ENCODE results near the gene FAM98B. TPM values are rescaled to one million over a fixed set of nuclear protein-coding genes. Genes with fewer than 3 reads are reported as not detected.
A peak's percentile ranks its signal among the peaks of the same experiment; 100 is the strongest.

The FAM98B gene
- total RNA-seq, 2 experiments from 2014 or later: 20.1 to 20.4 TPM

DNA sequence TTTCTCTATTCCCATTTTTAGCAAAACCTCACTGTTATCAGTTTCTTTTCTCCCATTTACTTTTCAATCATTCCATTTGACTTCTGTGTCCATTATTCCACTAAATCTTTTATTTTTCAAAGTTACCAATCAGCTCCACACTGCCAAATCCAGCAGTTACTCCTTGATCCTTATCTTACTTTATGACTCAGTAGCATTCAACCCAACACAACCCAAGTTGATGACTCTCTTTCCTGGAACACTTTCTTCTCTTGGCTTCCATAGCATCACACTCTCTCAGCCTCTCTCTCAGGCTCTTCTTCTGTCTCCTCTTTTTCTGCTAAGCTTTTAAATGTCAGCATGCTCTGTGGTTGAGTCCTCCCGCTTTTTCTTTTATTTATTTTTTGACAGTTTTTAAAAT lies 74.4 kb downstream of the FAM98B start:
- H3K9me3 Mint-ChIP-seq: no peaks in the 10 kb centered on the region
- intact Hi-C loops (cut with DNase I, micrococcal nuclease): loop anchor here in 1 of 2 experiments (5.0 kb wide), 1 partner anchor 34 kb away; the partner anchor contains the start of gene RASGRP1
- TF ChIP-seq, protein P1, sequence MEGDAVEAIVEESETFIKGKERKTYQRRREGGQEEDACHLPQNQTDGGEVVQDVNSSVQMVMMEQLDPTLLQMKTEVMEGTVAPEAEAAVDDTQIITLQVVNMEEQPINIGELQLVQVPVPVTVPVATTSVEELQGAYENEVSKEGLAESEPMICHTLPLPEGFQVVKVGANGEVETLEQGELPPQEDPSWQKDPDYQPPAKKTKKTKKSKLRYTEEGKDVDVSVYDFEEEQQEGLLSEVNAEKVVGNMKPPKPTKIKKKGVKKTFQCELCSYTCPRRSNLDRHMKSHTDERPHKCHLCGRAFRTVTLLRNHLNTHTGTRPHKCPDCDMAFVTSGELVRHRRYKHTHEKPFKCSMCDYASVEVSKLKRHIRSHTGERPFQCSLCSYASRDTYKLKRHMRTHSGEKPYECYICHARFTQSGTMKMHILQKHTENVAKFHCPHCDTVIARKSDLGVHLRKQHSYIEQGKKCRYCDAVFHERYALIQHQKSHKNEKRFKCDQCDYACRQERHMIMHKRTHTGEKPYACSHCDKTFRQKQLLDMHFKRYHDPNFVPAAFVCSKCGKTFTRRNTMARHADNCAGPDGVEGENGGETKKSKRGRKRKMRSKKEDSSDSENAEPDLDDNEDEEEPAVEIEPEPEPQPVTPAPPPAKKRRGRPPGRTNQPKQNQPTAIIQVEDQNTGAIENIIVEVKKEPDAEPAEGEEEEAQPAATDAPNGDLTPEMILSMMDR (IDR thresholded peaks at IDR 0.05): no peak
- Histone ChIP-seq H3K4me1 (ENCODE audit: insufficient read depth, low read length) (peaks cover 33% of the 10 kb centered on the region), H3K4me3 (ENCODE audit: low read length) (no peak overlapping the region), H3K9me3 (ENCODE audit: control insufficient read depth in 1 of 2, insufficient read depth in 1 of 2, low read length in 2 of 2) (no peaks in the 10 kb centered on the region), H3K27me3 (ENCODE audit: control insufficient read depth in 1 of 2, insufficient read depth in 2 of 2, low read length in 2 of 2) (no peaks in the 10 kb centered on the region), H3K27ac (ENCODE audit: low read depth in 1 of 2, low read length in 2 of 2) (no peak overlapping the region), H3K36me3 (ENCODE audit: insufficient read depth, low read length) (peaks cover 88% of the 10 kb centered on the region)
- no peak overlapping the region for H3K4me3 Mint-ChIP-seq
- no peak for DNase-seq
- H3K36me3 Mint-ChIP-seq (ENCODE audit: low read depth): peaks cover 96% of the 10 kb centered on the region
- H3K27ac Mint-ChIP-seq: peak overlapping the region; percentile 80
- no peaks in the 10 kb centered on the region for H3K27me3 Mint-ChIP-seq
- ChIA-PET POLR2A (no interaction called here), CTCF (no interaction called here)
- ATAC-seq (ENCODE audit: poor library complexity): no peak
- H3K4me1 Mint-ChIP-seq (ENCODE audit: low read depth): peaks cover 95% of the 10 kb centered on the region

DNA sequence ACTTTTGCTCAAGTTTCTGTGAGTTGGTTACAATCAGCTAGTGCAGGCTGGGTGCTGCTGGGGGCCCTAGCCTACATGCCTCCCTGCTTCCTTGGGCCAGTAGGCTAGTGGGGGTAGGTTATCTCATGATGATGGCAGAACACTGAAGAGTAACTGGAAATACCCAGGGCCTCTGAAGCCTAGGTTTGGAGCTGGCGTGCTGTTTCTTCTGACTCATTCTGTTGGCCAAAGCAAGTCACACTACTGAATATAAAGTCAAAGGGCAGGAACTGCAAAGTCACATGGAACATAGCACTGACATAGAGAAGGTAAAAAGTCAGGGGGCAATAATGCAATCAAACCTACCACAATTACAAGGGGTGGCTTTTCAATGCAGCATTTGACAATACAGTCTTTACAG lies 76.2 kb downstream of the FAM98B start:
- Mint-ChIP-seq H3K36me3 (ENCODE audit: low read depth) (peaks cover 100% of the 10 kb centered on the region), H3K4me3 (no peak overlapping the region), H3K9me3 (no peaks in the 10 kb centered on the region), H3K4me1 (ENCODE audit: low read depth) (peaks cover 99% of the 10 kb centered on the region), H3K27me3 (no peaks in the 10 kb centered on the region), H3K27ac (peak overlapping the region; percentile 80)
- peaks cover 48% of the 10 kb centered on the region for H3K4me1 ChIP-seq (ENCODE audit: insufficient read depth, low read length)
- no peak overlapping the region for H3K4me3 ChIP-seq (ENCODE audit: low read length)
- H3K27ac ChIP-seq (ENCODE audit: low read depth in 1 of 2, low read length in 2 of 2): peak overlapping the region in 1 of 2 donors; percentile 6
- peaks cover 89% of the 10 kb centered on the region for H3K36me3 ChIP-seq (ENCODE audit: insufficient read depth, low read length)
- no peaks in the 10 kb centered on the region for H3K27me3 ChIP-seq (ENCODE audit: control insufficient read depth in 1 of 2, insufficient read depth in 2 of 2, low read length in 2 of 2)
- CTCF ChIA-PET: interaction anchor here (1.0 to 3.1 kb wide), 4 partner anchors 9 to 161 kb away, joined by 3 to 7 read pairs (median 4); partner anchors contain the start of gene RASGRP1
- ATAC-seq (ENCODE audit: poor library complexity): no peak
- DNase-seq: peak in 3 of 14 experiments; percentile 8 to 30 (median 25)
- no peaks in the 10 kb centered on the region for H3K9me3 ChIP-seq (ENCODE audit: control insufficient read depth in 1 of 2, insufficient read depth in 1 of 2, low read length in 2 of 2)
- intact Hi-C loops (cut with DNase I, micrococcal nuclease): loop anchor here in 1 of 2 experiments (10.0 kb wide), 1 partner anchor 45 kb away; no protein-coding TSS in a partner anchor
- TF ChIP-seq, protein P1 (IDR thresholded peaks at IDR 0.05): no peak
- POLR2A ChIA-PET: interaction anchor here (1.2 to 1.3 kb wide), 3 partner anchors 122 to 166 kb away, joined by 3 read pairs; no protein-coding TSS in a partner anchor

DNA sequence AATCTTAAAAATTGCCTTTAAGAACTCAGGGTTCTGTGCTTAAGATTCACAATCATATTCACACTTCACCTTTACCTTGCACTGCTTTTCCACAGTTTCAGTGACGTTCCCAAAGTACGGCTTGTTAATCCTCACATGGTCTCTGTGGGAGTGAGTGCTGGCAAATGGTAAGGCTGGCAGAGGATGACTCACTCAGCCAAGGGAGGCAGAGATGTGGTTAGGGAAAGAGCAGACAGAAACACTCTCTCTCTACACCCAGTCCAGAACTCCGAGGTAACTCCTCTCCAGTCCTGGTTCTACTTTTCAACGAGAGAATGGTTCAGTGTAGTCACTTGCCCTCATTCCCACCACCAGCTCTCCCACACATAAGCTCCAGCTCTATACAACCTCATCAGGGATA lies 77.6 kb downstream of the FAM98B start:
- CTCF ChIA-PET: interaction anchor here (0.7 to 3.1 kb wide), 4 partner anchors 10 to 33 kb away, joined by 3 to 7 read pairs (median 5); partner anchors contain the start of gene RASGRP1
- peak overlapping the region; percentile 3 for H3K4me3 Mint-ChIP-seq
- Histone ChIP-seq H3K9me3 (ENCODE audit: control insufficient read depth in 1 of 2, insufficient read depth in 1 of 2, low read length in 2 of 2) (no peaks in the 10 kb centered on the region), H3K4me1 (ENCODE audit: insufficient read depth, low read length) (peaks cover 59% of the 10 kb centered on the region), H3K27ac (ENCODE audit: low read depth in 1 of 2, low read length in 2 of 2) (peak overlapping the region in 1 of 2 donors; percentile 18), H3K27me3 (ENCODE audit: control insufficient read depth in 1 of 2, insufficient read depth in 2 of 2, low read length in 2 of 2) (no peaks in the 10 kb centered on the region), H3K4me3 (ENCODE audit: low read length) (no peak overlapping the region), H3K36me3 (ENCODE audit: insufficient read depth, low read length) (peaks cover 89% of the 10 kb centered on the region)
- H3K27ac Mint-ChIP-seq: peak overlapping the region; percentile 80
- TF ChIP-seq, protein P1 (IDR thresholded peaks at IDR 0.05): no peak
- POLR2A ChIA-PET: interaction anchor here (0.5 to 1.2 kb wide), 3 partner anchors 26 to 164 kb away, joined by 3 read pairs; no protein-coding TSS in a partner anchor
- H3K27me3 Mint-ChIP-seq: no peaks in the 10 kb centered on the region
- DNase-seq: no peak
- intact Hi-C loops (cut with DNase I, micrococcal nuclease): loop anchor here in 1 of 2 experiments (10.0 kb wide), 1 partner anchor 47 kb away; no protein-coding TSS in a partner anchor
- H3K4me1 Mint-ChIP-seq (ENCODE audit: low read depth): peaks cover 99% of the 10 kb centered on the region
- no peak for ATAC-seq (ENCODE audit: poor library complexity)
- H3K9me3 Mint-ChIP-seq: no peaks in the 10 kb centered on the region
- H3K36me3 Mint-ChIP-seq (ENCODE audit: low read depth): peaks cover 100% of the 10 kb centered on the region

Measured in CD4-positive, alpha-beta T cell (primary cell).